GM19351 (cell line): Measurements from ENCODE around the gene SUN2.

ENCODE experiments used
- ATAC-seq: cut with Tn5 transposase; IDR thresholded peaks from one replicate; pipeline ENCODE4 v1.9.1; 2021; ENCODE audit warnings: mild to moderate bottlenecking, moderate library complexity; ENCODE audit not compliant: unreplicated experiment

The SUN2 gene

DNA sequence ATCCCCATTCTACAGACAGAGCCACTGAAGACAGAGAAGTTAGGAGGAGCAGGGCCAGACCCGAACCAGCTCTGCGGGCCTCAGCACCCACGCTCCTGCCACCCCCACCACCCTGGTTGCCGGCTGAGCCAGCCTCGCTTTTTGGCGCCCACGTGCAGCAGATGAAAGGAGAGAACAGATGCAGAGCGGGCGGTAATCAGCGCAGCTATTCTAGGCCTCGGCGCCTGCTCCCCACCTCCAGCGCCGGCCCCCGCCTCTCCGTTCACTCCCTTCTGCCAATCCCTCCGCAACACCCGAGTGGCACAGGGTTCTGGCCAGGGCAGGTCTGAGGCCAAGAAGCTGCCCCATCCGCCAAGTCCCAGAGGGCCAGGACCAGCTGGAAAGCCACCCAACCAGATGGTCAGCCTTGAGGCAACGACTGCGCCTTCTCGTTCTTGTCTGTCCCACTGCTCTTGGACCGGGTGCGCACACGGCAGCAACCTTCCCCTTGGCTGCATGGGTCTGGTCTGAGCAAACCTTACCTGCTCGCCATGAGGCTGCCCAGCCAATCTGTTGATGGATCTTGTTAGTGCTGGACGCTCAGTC is 21.4 kb upstream of the SUN2 start:
- no peak for ATAC-seq

- no peak for ATAC-seq
These were observed 20.3 kb upstream of the SUN2 start for GRCh38 chr22:38776086-38776485.

- no peak for ATAC-seq
These were observed 19.9 kb upstream of the SUN2 start for GRCh38 chr22:38775656-38776055.

- no peak for ATAC-seq
These were observed 18.8 kb upstream of the SUN2 start for GRCh38 chr22:38774496-38775166.

DNA sequence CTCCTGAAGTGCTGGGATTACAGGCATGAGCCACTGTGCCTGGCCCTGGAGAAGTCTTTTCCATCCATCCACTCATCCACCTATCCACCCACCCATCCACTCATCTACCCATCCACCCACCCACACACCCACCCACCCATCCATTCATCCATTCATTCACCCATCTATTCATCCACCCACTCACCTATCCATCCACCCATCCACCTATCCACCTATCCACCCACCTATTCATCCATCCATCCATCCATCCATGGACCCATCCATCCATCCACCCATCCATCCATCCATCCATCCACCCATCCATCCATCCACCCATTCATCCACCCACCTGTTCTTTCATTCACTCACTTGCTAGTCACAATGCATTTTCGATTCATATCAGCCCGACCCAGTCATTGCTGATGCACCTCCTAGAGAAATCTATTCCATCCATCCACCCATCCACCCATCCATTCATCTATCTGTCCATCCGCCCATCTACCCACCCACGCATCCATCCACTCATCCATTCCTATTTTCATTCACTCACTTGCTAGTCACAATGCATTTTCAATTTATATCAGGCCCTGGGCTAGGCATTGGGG is 17.7 kb upstream of the SUN2 start:
- ATAC-seq, result no peak

GRCh38 chr22:38772623-38772873 is 16.8 kb upstream of the SUN2 start:
- no peak for ATAC-seq

DNA sequence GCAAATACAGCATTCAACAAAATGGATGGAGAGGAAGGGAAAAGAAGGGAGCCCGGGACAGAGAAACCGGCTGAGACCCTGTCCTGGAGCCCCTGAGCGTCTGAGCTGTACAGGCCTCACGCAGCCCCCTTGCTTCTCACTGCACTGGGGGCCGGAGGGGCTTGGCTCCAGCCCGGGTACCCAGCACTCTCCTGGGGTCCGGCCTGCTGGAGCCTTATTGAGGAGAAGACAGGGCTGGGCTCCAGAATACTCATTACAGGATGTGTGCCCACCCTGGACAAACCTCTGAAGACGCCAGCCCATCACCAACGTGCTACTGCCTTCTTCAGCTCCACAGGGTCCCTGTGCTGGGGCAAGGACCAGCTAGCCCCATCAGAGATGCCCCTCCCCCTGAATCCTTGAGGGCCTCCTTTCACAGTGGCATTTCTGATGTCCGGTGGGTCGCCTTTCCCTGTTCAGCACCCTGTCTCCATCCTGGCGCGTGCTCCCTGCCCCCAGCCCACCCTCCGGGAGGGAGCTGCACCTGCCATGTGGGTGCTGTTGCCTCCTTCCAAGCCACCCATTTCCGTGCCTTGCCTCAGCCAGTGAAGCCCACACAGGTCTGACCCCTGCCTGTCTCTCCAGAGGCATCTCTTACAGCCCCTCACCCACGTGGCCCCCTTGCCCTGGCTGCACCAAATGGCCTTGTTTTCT is 14.6 kb upstream of the SUN2 start:
- no peak for ATAC-seq

DNA sequence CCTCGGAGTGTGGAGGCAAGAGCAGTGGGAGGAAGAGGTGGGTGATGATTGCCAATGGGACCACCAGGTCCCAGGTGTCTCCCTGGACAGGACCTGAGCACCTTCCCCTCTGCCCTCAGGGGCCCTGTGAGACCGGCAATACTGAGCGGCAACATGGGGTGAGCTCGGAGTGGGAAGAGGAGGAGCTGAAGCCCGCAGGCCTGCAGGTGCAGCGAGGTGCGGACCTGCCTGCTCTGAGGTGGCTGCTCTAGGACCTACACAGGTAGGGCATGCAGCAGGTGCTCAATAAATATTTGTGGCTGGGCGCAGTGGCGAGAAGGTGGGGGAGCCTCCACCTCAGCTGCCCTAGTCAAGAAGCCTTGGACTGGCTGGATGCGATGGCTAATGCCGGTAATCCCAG is 12.2 kb upstream of the SUN2 start:
- no peak for ATAC-seq

DNA sequence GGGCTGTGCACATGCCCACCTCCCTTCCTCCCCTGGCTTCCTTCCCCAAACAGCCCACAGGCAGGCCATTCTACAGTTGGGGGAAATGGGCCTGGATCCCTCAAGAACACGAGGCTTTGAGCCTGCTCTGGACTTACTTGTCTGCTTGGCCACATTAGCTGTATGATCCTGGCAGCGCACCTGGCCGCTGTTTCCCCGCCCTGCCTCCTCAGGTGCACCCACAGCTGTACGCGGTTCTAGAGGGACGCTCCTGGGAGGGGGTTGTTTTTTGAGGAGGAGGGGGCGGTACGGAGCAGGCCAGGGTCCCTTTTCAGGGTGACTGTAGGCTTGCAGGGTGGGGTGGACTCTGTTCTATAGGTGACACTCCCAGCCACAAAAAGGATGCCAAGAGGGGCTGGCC is 11.5 kb upstream of the SUN2 start:
- ATAC-seq, result no peak

GRCh38 chr22:38766076-38766777 is 10.4 kb upstream of the SUN2 start:
- ATAC-seq, result no peak

GRCh38 chr22:38762551-38762983 is 6.8 kb upstream of the SUN2 start:
- ATAC-seq, result no peak

GRCh38 chr22:38761202-38762162 is 5.7 kb upstream of the SUN2 start:
- no peak for ATAC-seq

- ATAC-seq, result no peak
These were observed 4.8 kb upstream of the SUN2 start for GRCh38 chr22:38760477-38761201.

DNA sequence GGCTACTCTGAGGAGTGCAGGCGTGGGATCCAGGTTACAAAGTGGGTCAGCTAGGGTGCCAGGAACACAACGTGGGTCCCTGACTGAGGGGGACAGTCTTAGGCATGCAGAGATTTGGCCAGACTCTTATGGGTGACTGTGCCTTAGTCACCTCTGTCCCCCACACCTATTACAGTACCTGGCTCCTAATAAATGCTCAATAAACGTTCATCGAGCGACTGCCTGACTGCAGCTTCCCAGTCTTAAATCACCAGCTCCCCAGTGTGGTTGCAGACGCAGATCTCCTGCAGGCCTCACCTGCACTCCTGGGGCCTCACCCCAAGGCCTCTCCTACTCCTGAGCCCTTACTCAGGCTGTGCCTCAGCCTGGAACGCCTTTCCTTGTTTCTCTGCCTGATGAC is 3.2 kb upstream of the SUN2 start:
- no peak for ATAC-seq

DNA sequence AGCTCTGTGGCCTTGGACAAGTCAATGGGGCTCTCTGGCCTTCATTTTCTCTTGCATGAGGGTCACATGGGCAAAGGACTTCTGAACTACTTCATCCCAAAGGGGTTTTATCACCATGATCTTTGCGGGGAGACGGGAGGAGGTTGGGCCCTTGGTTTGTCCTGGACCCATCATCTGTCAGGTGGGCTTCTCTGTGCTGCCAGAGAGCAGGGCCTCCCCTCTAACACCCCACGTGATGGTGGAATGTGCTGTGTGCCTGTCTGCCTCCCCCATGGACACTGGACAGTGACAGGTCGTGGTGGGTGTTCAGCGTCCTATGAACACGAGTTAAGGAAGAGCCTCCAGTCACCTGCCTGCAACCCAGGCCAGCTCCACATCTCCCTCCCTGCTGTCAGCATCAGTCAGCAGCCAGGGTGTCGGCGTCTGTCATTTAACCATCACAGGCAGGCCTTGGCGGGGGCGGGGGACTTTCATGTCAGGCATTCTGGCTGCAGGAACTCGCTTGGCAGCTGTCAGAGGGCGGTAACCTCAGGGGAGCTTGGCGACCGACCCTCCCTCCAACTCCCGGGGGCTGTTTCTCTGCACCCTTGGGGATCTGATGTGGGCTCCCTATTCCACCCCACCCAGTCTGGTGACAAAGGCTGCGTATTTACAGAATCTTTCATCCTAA is 2.6 kb upstream of the SUN2 start:
- ATAC-seq, result no peak

- no peak for ATAC-seq
These were observed 1.6 kb upstream of the SUN2 start for GRCh38 chr22:38757464-38757757.

DNA sequence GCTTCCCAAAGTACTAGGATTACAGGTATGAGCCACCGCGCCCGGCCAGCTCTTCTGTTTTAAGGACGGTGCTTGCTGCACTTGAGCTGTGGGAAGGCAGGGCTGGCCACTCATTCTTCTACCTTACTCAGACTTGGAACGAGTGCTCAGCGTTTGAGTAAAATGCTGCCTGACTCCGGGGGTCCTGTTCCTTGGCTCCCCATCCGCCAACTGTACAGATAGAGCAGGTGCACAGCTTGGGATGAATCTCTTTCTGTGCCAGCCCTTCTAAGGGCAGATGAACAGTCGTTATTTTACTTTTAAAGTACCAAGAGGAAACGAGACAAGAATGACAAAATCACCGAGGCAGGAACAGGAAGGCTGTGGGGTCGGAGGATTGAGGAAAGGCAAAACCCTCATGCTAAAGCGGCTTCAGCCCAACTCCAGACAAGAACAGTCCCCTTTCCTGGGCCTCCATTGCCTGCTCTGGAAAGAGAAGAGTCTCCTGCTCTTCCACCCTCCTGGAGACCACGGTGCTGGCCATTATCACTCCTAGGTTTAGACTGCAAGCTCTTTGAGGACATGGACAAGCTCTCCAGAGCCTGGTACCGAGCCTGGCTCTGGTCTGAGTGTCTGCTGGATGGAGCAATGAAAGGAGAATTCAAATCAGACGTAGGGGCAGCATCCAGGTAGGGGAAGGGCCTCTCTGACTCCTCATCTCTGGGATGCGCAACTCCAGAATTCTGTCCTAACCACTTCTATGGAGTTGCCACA is 1.1 kb upstream of the SUN2 start:
- no peak for ATAC-seq

DNA sequence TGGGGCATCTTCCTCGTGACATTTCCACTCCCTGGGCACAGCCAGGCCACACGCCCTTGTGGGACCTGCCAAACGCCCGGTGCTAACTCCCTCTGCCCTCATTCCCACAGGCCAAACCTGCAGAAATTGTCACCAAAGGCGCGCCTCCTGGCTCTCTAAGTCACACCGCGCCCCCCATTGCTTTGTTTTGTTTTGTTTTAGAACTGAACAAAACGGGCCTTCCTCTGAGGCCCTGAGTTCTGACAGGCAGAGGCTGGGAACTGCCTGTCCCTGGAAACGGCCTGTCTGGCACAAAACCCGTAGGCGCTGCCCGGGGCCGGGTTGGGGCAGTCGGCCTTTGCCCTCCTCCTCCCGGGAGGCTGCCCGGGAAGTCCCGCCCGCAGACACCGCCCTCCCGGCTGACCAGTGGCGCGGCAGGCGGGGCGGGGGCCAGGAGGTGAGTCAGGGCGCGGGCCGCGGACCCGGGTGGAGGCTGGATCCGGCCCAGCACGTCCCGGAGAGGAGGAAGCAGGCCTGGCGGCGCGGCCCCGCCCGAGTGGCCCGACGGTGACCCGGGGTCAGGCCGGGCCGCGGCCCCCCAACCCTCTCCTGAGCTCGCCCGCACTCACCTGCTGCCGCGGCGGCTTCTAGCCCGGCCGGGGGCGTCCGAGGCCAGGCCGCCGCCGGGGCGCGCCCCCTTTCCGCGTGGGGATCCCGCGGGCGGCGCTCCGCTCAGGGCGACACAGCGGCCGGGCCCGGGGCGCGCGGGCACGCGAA is 465 bp downstream of the SUN2 start:
- peak; percentile 21 for ATAC-seq
